Osteoblast (primary cell): ENCODE data around the gene KDM1B. TPM values are rescaled to one million over a fixed set of nuclear protein-coding genes. Genes with fewer than 3 reads are reported as not detected.

Source experiments
- DNase-seq: peaks from one replicate; pipeline ENCODE4 v3.0.0; 2011; ENCODE audit warnings: low spot score, mixed read lengths; ENCODE audit not compliant: insufficient read length; ENCODE audit errors: missing footprints
- H2AFZ ChIP-seq: 2 replicates; pipeline ENCODE4 v1.6.0; 2011; ENCODE audit warnings: mild to moderate bottlenecking, low read length
- H3K27ac ChIP-seq: 2 replicates; pipeline ENCODE4 v1.5.1; 2011; ENCODE audit warnings: mild to moderate bottlenecking, low read depth, low read length, moderate library complexity
- H3K27me3 ChIP-seq: 2 replicates; pipeline ENCODE4 v1.6.0; 2012; ENCODE audit warnings: mild to moderate bottlenecking, control low read depth, inconsistent platforms, low read length, moderate library complexity; ENCODE audit not compliant: insufficient read depth
- H3K36me3 ChIP-seq: 2 replicates; pipeline ENCODE4 v1.5.1; 2011; ENCODE audit warnings: mild to moderate bottlenecking, low read length, control low read depth, moderate library complexity; ENCODE audit not compliant: insufficient read depth
- H3K4me1 ChIP-seq: 2 replicates; pipeline ENCODE4 v1.5.1; 2011; ENCODE audit warnings: mild to moderate bottlenecking, low read length, control low read depth, moderate library complexity; ENCODE audit not compliant: insufficient read depth
- H3K4me2 ChIP-seq: 2 replicates; pipeline ENCODE4 v1.6.0; 2011; ENCODE audit warnings: mild to moderate bottlenecking, low read length; ENCODE audit not compliant: insufficient read depth
- H3K4me3 ChIP-seq: fragments of 200-600 bp; sonication (generic); 3 replicates; pipeline ENCODE4 v1.5.1; 2012; ENCODE audit warnings: mild to moderate bottlenecking, low read length, inconsistent platforms; ENCODE audit not compliant: insufficient read depth
- H3K79me2 ChIP-seq: 2 replicates; pipeline ENCODE4 v1.6.0; 2012; ENCODE audit warnings: mild to moderate bottlenecking, low read length, control low read depth, inconsistent platforms; ENCODE audit not compliant: insufficient read depth
- H3K9me3 ChIP-seq: 2 replicates; pipeline ENCODE4 v1.5.1; 2011; ENCODE audit warnings: low read depth, low read length, control low read depth
- H4K20me1 ChIP-seq: 2 replicates; pipeline ENCODE4 v1.6.0; 2012; ENCODE audit warnings: mild to moderate bottlenecking, low read length, control low read depth; ENCODE audit not compliant: insufficient read depth
- CTCF ChIP-seq: IDR thresholded peaks from 2 replicates; pipeline ENCODE4 v1.5.1; 2011; ENCODE audit warnings: mild to moderate bottlenecking, low read depth, low read length, moderate library complexity; ENCODE audit errors: extremely low read depth
- total RNA-seq: library from RNA; depleted of rRNA; stranded (reverse); fragments of >200 nt; gene quantifications from 2 replicates; pipeline ENCODE4 v1.2.3, GENCODE V29; 2012

The KDM1B gene
- 17.7 and 18.6 TPM in 2 replicates for total RNA-seq

GRCh38 chr6:18155150-18155863, at the start of gene KDM1B:
Gene KDM1B, plus strand, starts transcription at chr6:18155422. Its CDS starts 4,474 bp downstream, at chr6:18159896.
- DNase-seq = peak; percentile 99
- Histone ChIP-seq H4K20me1 (no peaks in the 10 kb centered on the region), H3K4me1 (peaks cover 21% of the 10 kb centered on the region), H3K27ac (peak within 1 kb of the TSS; percentile 92), H3K4me3 (peak within 1 kb of the TSS; percentile 96), H3K27me3 (no peaks in the 10 kb centered on the region), H3K9me3 (no peaks in the 10 kb centered on the region), H3K4me2 (peak within 1 kb of the TSS; percentile 94), H2AFZ (peak within 1 kb of the TSS; percentile 93), H3K79me2 (peaks cover 26% of the 10 kb centered on the region), H3K36me3 (peaks cover 5% of the 10 kb centered on the region)
- TF ChIP-seq CTCF = no peak

GRCh38 chr6:18107061-18107460, 48.2 kb upstream of the KDM1B start:
- H3K27ac ChIP-seq = no peak overlapping the region
- no peak overlapping the region for H3K4me2 ChIP-seq
- H2AFZ ChIP-seq = no peak overlapping the region
- no peaks in the 10 kb centered on the region for H3K27me3 ChIP-seq
- no peak for TF ChIP-seq CTCF
- no peaks in the 10 kb centered on the region for H3K9me3 ChIP-seq
- no peak overlapping the region for H3K4me3 ChIP-seq
- H3K36me3 ChIP-seq = no peaks in the 10 kb centered on the region
- no peaks in the 10 kb centered on the region for H4K20me1 ChIP-seq
- H3K79me2 ChIP-seq = no peaks in the 10 kb centered on the region
- no peak for DNase-seq
- H3K4me1 ChIP-seq = no peaks in the 10 kb centered on the region

- no peak for DNase-seq
- H3K27me3 ChIP-seq = no peaks in the 10 kb centered on the region
- no peak overlapping the region for H3K27ac ChIP-seq
- no peaks in the 10 kb centered on the region for H3K36me3 ChIP-seq
- H3K4me1 ChIP-seq = no peaks in the 10 kb centered on the region
- no peak overlapping the region for H3K4me2 ChIP-seq
- TF ChIP-seq CTCF = no peak
- H3K9me3 ChIP-seq = no peaks in the 10 kb centered on the region
- no peak overlapping the region for H2AFZ ChIP-seq
- no peaks in the 10 kb centered on the region for H4K20me1 ChIP-seq
- no peaks in the 10 kb centered on the region for H3K79me2 ChIP-seq
- no peak overlapping the region for H3K4me3 ChIP-seq
Observed at GRCh38 chr6:18110162-18110561, 45.1 kb upstream of the KDM1B start.

GRCh38 chr6:18115356-18115755, 39.9 kb upstream of the KDM1B start:
- no peak overlapping the region for H3K4me3 ChIP-seq
- H2AFZ ChIP-seq = no peak overlapping the region
- no peaks in the 10 kb centered on the region for H3K79me2 ChIP-seq
- TF ChIP-seq CTCF = no peak
- no peaks in the 10 kb centered on the region for H3K9me3 ChIP-seq
- H3K36me3 ChIP-seq = no peaks in the 10 kb centered on the region
- H3K4me1 ChIP-seq = no peaks in the 10 kb centered on the region
- H4K20me1 ChIP-seq = no peaks in the 10 kb centered on the region
- no peak overlapping the region for H3K27ac ChIP-seq
- H3K27me3 ChIP-seq = no peaks in the 10 kb centered on the region
- DNase-seq = no peak
- no peak overlapping the region for H3K4me2 ChIP-seq
